ENCODE measurements around the gene LIPC.

The LIPC gene

GRCh38 chr15:58477170-58477569 lies 45.4 kb downstream of the LIPC start:
- H3K36me3 ChIP-seq (ENCODE audit: control insufficient read depth, insufficient read depth, low read length) = no peaks in the 10 kb centered on the region
- H2BK5ac ChIP-seq (ENCODE audit: low read length) = no peak overlapping the region
- no peak overlapping the region for H4K8ac ChIP-seq (ENCODE audit: low read depth, low read length)
- WGBS (ENCODE audit: extremely low coverage, insufficient coverage, low lambda C conversion rate) = no CpG with 5 or more reads among the region's 4 CpGs
- H2BK120ac ChIP-seq (ENCODE audit: low read depth, low read length) = no peak overlapping the region
- no peak overlapping the region for H3K56ac ChIP-seq (ENCODE audit: low read length)
- H3K79me2 ChIP-seq (ENCODE audit: control insufficient read depth, insufficient read depth, low read length) = no peaks in the 10 kb centered on the region
- H3K4ac ChIP-seq (ENCODE audit: low read depth, low read length) = no peak overlapping the region
- H3K79me1 ChIP-seq (ENCODE audit: low read length) = no peaks in the 10 kb centered on the region
- no peak overlapping the region for H3K18ac ChIP-seq (ENCODE audit: low read length)
- no peak overlapping the region for H3K4me3 ChIP-seq (ENCODE audit: low read length)
- H3K23ac ChIP-seq (ENCODE audit: low read length) = no peak overlapping the region
- DNase-seq = no peak
- no peak overlapping the region for H3K27ac ChIP-seq (ENCODE audit: low read depth, low read length)
- H3K4me2 ChIP-seq (ENCODE audit: low read length) = no peak overlapping the region
- H2AK5ac ChIP-seq (ENCODE audit: low read length) = no peak overlapping the region
- H3K9ac ChIP-seq (ENCODE audit: low read length) = no peak overlapping the region
- H3K27me3 ChIP-seq (ENCODE audit: insufficient read depth, low read length, poor library complexity) = no peaks in the 10 kb centered on the region
- no peak overlapping the region for H2BK15ac ChIP-seq (replicated peaks; ENCODE audit: low read depth)
- H3K4me1 ChIP-seq (ENCODE audit: control insufficient read depth, low read depth, low read length) = peaks cover 8% of the 10 kb centered on the region
- H4K5ac ChIP-seq (ENCODE audit: low read length) = no peak overlapping the region

DNA sequence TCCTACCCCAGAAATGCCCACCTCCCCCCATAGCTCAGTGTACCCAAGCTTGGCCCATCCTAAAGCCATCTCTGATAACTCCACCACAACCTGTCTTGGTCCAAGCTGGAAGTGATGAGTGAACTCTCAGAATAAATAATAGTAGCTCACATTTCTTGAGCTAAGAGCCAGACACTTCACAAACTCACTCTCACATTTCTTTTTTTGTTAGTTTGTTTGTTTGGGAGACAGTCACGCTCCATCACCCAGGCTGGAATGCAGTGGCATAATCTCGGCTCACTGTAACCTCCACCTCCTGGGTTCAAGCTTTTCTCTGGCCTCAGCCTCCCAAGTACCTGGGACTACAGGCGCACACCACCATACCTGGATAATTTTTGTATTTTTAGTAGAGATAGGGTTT lies 46.2 kb downstream of the LIPC start:
- DNase-seq = no peak
- Histone ChIP-seq H3K27ac (ENCODE audit: low read depth, low read length) (no peak overlapping the region), H3K18ac (ENCODE audit: low read length) (no peak overlapping the region), H4K5ac (ENCODE audit: low read length) (no peak overlapping the region), H4K8ac (ENCODE audit: low read depth, low read length) (no peak overlapping the region), H3K23ac (ENCODE audit: low read length) (no peak overlapping the region), H2BK120ac (ENCODE audit: low read depth, low read length) (no peak overlapping the region), H3K9ac (ENCODE audit: low read length) (no peak overlapping the region), H3K27me3 (ENCODE audit: insufficient read depth, low read length, poor library complexity) (no peaks in the 10 kb centered on the region), H3K4me2 (ENCODE audit: low read length) (no peak overlapping the region), H3K4me1 (ENCODE audit: control insufficient read depth, low read depth, low read length) (peaks cover 3% of the 10 kb centered on the region), H2BK5ac (ENCODE audit: low read length) (no peak overlapping the region), H2AK5ac (ENCODE audit: low read length) (no peak overlapping the region), H3K79me2 (ENCODE audit: control insufficient read depth, insufficient read depth, low read length) (no peaks in the 10 kb centered on the region), H3K56ac (ENCODE audit: low read length) (no peak overlapping the region), H3K4ac (ENCODE audit: low read depth, low read length) (no peak overlapping the region), H3K36me3 (ENCODE audit: control insufficient read depth, insufficient read depth, low read length) (no peaks in the 10 kb centered on the region), H3K79me1 (ENCODE audit: low read length) (no peaks in the 10 kb centered on the region), H2BK15ac (replicated peaks; ENCODE audit: low read depth) (no peak overlapping the region), H3K4me3 (ENCODE audit: low read length) (no peak overlapping the region)
- WGBS (ENCODE audit: extremely low coverage, insufficient coverage, low lambda C conversion rate) = no CpG with 5 or more reads among the region's 3 CpGs

DNA sequence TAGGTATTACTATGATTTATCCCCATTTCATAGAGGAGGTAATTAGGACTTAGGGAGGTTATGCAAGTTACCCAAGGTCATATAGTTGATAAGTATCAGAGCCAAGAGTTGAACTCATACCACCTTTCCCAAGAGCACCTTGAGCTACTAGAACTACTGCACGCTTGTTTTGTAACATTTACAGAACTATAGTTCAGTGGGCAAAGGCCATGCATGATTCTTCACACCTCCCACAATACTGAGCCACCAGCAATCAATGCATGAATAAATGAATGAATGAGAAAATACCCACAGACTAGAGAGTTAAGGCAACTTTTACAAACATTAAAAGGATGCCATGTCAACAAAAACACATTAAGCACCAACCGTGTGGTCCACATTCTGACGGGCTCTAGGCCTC lies 46.8 kb downstream of the LIPC start:
- Histone ChIP-seq H3K79me2 (ENCODE audit: control insufficient read depth, insufficient read depth, low read length) (no peaks in the 10 kb centered on the region), H3K4me3 (ENCODE audit: low read length) (no peak overlapping the region), H3K4ac (ENCODE audit: low read depth, low read length) (no peak overlapping the region), H3K4me2 (ENCODE audit: low read length) (no peak overlapping the region), H3K79me1 (ENCODE audit: low read length) (no peaks in the 10 kb centered on the region), H2BK5ac (ENCODE audit: low read length) (no peak overlapping the region), H3K4me1 (ENCODE audit: control insufficient read depth, low read depth, low read length) (no peaks in the 10 kb centered on the region), H3K18ac (ENCODE audit: low read length) (no peak overlapping the region), H2BK120ac (ENCODE audit: low read depth, low read length) (no peak overlapping the region), H3K23ac (ENCODE audit: low read length) (no peak overlapping the region), H4K5ac (ENCODE audit: low read length) (no peak overlapping the region), H2BK15ac (replicated peaks; ENCODE audit: low read depth) (no peak overlapping the region), H2AK5ac (ENCODE audit: low read length) (no peak overlapping the region), H3K27ac (ENCODE audit: low read depth, low read length) (no peak overlapping the region), H3K56ac (ENCODE audit: low read length) (no peak overlapping the region), H4K8ac (ENCODE audit: low read depth, low read length) (no peak overlapping the region), H3K27me3 (ENCODE audit: insufficient read depth, low read length, poor library complexity) (no peaks in the 10 kb centered on the region), H3K36me3 (ENCODE audit: control insufficient read depth, insufficient read depth, low read length) (no peaks in the 10 kb centered on the region), H3K9ac (ENCODE audit: low read length) (no peak overlapping the region)
- WGBS (ENCODE audit: extremely low coverage, insufficient coverage, low lambda C conversion rate) = no CpG with 5 or more reads among the region's 3 CpGs
- DNase-seq = no peak

GRCh38 chr15:58479941-58480340 lies 48.1 kb downstream of the LIPC start:
- Histone ChIP-seq H3K36me3 (ENCODE audit: control insufficient read depth, insufficient read depth, low read length) (no peaks in the 10 kb centered on the region), H3K18ac (ENCODE audit: low read length) (no peak overlapping the region), H3K27me3 (ENCODE audit: insufficient read depth, low read length, poor library complexity) (no peaks in the 10 kb centered on the region), H3K23ac (ENCODE audit: low read length) (no peak overlapping the region), H3K56ac (ENCODE audit: low read length) (no peak overlapping the region), H3K79me1 (ENCODE audit: low read length) (no peaks in the 10 kb centered on the region), H3K79me2 (ENCODE audit: control insufficient read depth, insufficient read depth, low read length) (no peaks in the 10 kb centered on the region), H3K4me3 (ENCODE audit: low read length) (no peak overlapping the region), H3K9ac (ENCODE audit: low read length) (no peak overlapping the region), H3K4me2 (ENCODE audit: low read length) (no peak overlapping the region), H2BK15ac (replicated peaks; ENCODE audit: low read depth) (no peak overlapping the region), H3K27ac (ENCODE audit: low read depth, low read length) (no peak overlapping the region), H4K8ac (ENCODE audit: low read depth, low read length) (no peak overlapping the region), H2BK120ac (ENCODE audit: low read depth, low read length) (no peak overlapping the region), H2BK5ac (ENCODE audit: low read length) (no peak overlapping the region), H2AK5ac (ENCODE audit: low read length) (no peak overlapping the region), H3K4ac (ENCODE audit: low read depth, low read length) (no peak overlapping the region), H3K4me1 (ENCODE audit: control insufficient read depth, low read depth, low read length) (no peaks in the 10 kb centered on the region), H4K5ac (ENCODE audit: low read length) (no peak overlapping the region)
- no CpG with 5 or more reads among the region's 3 CpGs for WGBS (ENCODE audit: extremely low coverage, insufficient coverage, low lambda C conversion rate)
- DNase-seq = no peak

DNA sequence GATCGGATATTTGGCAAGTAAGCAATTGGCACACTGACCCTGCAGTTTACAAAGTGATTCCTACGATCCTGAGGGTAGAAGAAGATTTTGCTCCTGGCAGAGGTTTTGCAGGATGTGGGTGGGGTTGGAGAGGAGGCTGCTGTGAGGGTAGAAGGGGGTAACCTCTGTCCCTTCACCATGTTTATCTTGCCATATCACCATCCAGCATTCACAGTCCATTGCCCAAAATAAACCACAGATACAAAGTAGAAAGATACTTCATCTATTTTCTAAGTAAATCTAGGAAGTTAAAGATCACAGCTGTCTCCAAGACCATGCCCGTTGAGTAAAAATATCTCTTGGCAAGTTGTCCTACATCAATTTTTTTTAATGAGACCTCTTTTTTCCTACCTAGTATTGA lies 51.6 kb downstream of the LIPC start:
- H3K4me3 ChIP-seq (ENCODE audit: low read length) = no peak overlapping the region
- H2BK15ac ChIP-seq (replicated peaks; ENCODE audit: low read depth) = no peak overlapping the region
- no peak overlapping the region for H3K23ac ChIP-seq (ENCODE audit: low read length)
- WGBS (ENCODE audit: extremely low coverage, insufficient coverage, low lambda C conversion rate) = no CpG with 5 or more reads among the region's 3 CpGs
- no peak overlapping the region for H3K56ac ChIP-seq (ENCODE audit: low read length)
- H4K8ac ChIP-seq (ENCODE audit: low read depth, low read length) = no peak overlapping the region
- H4K5ac ChIP-seq (ENCODE audit: low read length) = no peak overlapping the region
- no peak for DNase-seq
- H3K36me3 ChIP-seq (ENCODE audit: control insufficient read depth, insufficient read depth, low read length) = no peaks in the 10 kb centered on the region
- no peak overlapping the region for H3K27ac ChIP-seq (ENCODE audit: low read depth, low read length)
- H3K4ac ChIP-seq (ENCODE audit: low read depth, low read length) = no peak overlapping the region
- no peaks in the 10 kb centered on the region for H3K79me1 ChIP-seq (ENCODE audit: low read length)
- no peak overlapping the region for H2BK5ac ChIP-seq (ENCODE audit: low read length)
- H3K27me3 ChIP-seq (ENCODE audit: insufficient read depth, low read length, poor library complexity) = no peaks in the 10 kb centered on the region
- no peaks in the 10 kb centered on the region for H3K79me2 ChIP-seq (ENCODE audit: control insufficient read depth, insufficient read depth, low read length)
- H3K4me1 ChIP-seq (ENCODE audit: control insufficient read depth, low read depth, low read length) = no peaks in the 10 kb centered on the region
- H3K4me2 ChIP-seq (ENCODE audit: low read length) = no peak overlapping the region
- H3K9ac ChIP-seq (ENCODE audit: low read length) = no peak overlapping the region
- no peak overlapping the region for H2BK120ac ChIP-seq (ENCODE audit: low read depth, low read length)
- no peak overlapping the region for H2AK5ac ChIP-seq (ENCODE audit: low read length)
- H3K18ac ChIP-seq (ENCODE audit: low read length) = no peak overlapping the region

GRCh38 chr15:58484791-58485600 lies 53.2 kb downstream of the LIPC start:
- no peaks in the 10 kb centered on the region for H3K36me3 ChIP-seq (ENCODE audit: control insufficient read depth, insufficient read depth, low read length)
- no peak overlapping the region for H3K23ac ChIP-seq (ENCODE audit: low read length)
- H2BK120ac ChIP-seq (ENCODE audit: low read depth, low read length) = no peak overlapping the region
- H2BK15ac ChIP-seq (replicated peaks; ENCODE audit: low read depth) = no peak overlapping the region
- WGBS (ENCODE audit: extremely low coverage, insufficient coverage, low lambda C conversion rate) = no CpG with 5 or more reads among the region's 13 CpGs
- H3K18ac ChIP-seq (ENCODE audit: low read length) = no peak overlapping the region
- H2AK5ac ChIP-seq (ENCODE audit: low read length) = no peak overlapping the region
- no peak overlapping the region for H4K8ac ChIP-seq (ENCODE audit: low read depth, low read length)
- H3K79me2 ChIP-seq (ENCODE audit: control insufficient read depth, insufficient read depth, low read length) = no peaks in the 10 kb centered on the region
- no peak overlapping the region for H3K4me3 ChIP-seq (ENCODE audit: low read length)
- H3K27me3 ChIP-seq (ENCODE audit: insufficient read depth, low read length, poor library complexity) = no peaks in the 10 kb centered on the region
- H3K4me1 ChIP-seq (ENCODE audit: control insufficient read depth, low read depth, low read length) = no peaks in the 10 kb centered on the region
- no peak overlapping the region for H3K56ac ChIP-seq (ENCODE audit: low read length)
- DNase-seq = no peak
- H3K4ac ChIP-seq (ENCODE audit: low read depth, low read length) = no peak overlapping the region
- no peaks in the 10 kb centered on the region for H3K79me1 ChIP-seq (ENCODE audit: low read length)
- no peak overlapping the region for H4K5ac ChIP-seq (ENCODE audit: low read length)
- H3K9ac ChIP-seq (ENCODE audit: low read length) = no peak overlapping the region
- H2BK5ac ChIP-seq (ENCODE audit: low read length) = no peak overlapping the region
- H3K4me2 ChIP-seq (ENCODE audit: low read length) = no peak overlapping the region
- no peak overlapping the region for H3K27ac ChIP-seq (ENCODE audit: low read depth, low read length)
